Measurements from ENCODE around the gene EPYC.

DNA sequence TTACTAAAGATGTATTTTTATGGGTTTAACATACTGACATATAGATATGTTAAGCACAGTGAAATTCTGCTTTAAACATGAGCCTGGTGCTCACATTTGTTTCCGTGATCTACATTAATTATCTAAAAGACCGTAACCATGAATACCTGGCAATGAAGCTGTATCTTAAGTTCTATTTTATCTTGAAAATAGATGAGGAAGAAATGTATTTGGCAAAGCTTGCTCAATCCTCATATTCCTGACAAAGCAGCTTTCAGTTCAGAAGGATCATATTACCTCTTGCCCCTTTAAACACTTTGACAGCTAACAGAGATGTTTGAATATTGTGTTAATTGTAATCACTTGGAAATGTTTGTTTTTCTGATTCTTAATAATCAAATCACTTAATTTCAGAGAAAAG is 9.8 kb downstream of the EPYC start:
- TF ChIP-seq, protein P1, sequence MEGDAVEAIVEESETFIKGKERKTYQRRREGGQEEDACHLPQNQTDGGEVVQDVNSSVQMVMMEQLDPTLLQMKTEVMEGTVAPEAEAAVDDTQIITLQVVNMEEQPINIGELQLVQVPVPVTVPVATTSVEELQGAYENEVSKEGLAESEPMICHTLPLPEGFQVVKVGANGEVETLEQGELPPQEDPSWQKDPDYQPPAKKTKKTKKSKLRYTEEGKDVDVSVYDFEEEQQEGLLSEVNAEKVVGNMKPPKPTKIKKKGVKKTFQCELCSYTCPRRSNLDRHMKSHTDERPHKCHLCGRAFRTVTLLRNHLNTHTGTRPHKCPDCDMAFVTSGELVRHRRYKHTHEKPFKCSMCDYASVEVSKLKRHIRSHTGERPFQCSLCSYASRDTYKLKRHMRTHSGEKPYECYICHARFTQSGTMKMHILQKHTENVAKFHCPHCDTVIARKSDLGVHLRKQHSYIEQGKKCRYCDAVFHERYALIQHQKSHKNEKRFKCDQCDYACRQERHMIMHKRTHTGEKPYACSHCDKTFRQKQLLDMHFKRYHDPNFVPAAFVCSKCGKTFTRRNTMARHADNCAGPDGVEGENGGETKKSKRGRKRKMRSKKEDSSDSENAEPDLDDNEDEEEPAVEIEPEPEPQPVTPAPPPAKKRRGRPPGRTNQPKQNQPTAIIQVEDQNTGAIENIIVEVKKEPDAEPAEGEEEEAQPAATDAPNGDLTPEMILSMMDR (IDR thresholded peaks at IDR 0.05) = no peak
- no peak for TF ChIP-seq POLR2A (IDR thresholded peaks at IDR 0.05)
